PC-9 (cell line): ENCODE data around the gene SDHB.

ENCODE experiments used
- CTCF ChIP-seq: fragments of 200-600 bp; sonication (generic); conservative IDR thresholded peaks from 2 replicates; pipeline ENCODE4 v1.6.1; 2017; ENCODE audit warnings: mixed run types, antibody characterized with exemption, mild to moderate bottlenecking, moderate library complexity
- EZH2 ChIP-seq: fragments of 200-600 bp; sonication (generic); IDR thresholded peaks from 2 replicates; pipeline ENCODE4 v1.8.0; 2017; ENCODE audit warnings: antibody characterized with exemption, low read depth

- TF ChIP-seq CTCF (no peak), EZH2 (no peak)
These were observed 76.5 kb downstream of the SDHB start for GRCh38 chr1:16977377-16977776.
